GM21528 (cell line): ENCODE results near the gene TAMALIN.

Experiments used
- ATAC-seq: cut with Tn5 transposase; IDR thresholded peaks from one replicate; pipeline ENCODE4 v1.9.1; 2021; ENCODE audit warnings: mild to moderate bottlenecking, moderate library complexity; ENCODE audit not compliant: unreplicated experiment, low FRiP score

Gene TAMALIN

DNA sequence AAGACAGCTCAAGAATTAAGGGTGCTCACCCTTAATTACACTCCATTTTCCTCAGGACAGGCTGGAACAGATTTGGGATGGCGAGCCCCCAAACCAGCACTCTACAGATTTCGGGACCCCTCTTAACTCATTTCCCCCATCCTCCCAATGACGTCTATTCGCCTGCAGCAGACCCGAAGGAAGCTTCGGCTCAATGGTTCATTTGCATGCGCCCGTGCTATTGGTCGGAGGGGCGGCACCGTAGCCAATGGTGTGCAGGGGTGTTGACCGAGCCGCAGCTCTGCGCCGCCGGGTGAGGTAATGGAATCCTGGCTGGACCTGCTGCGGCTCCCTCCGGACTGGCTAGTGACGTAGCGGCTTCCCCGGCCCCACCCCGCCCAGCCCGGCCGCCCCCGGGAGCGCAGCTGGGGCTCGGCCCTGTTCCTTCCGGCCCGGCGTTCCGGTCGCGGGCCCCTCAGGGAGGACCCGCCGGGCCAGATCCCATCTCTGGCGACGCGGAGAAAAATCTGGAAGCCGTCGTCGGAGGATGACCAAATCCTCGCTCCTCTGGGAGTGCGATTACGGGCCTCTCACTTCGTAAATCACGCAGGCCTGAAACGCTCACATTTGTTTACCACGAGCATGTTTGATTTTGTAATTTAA lies 26.2 kb downstream of the TAMALIN start:
- peak; percentile 91 for ATAC-seq

GRCh38 chr12:52033446-52034140 lies 26.8 kb downstream of the TAMALIN start:
- no peak for ATAC-seq

DNA sequence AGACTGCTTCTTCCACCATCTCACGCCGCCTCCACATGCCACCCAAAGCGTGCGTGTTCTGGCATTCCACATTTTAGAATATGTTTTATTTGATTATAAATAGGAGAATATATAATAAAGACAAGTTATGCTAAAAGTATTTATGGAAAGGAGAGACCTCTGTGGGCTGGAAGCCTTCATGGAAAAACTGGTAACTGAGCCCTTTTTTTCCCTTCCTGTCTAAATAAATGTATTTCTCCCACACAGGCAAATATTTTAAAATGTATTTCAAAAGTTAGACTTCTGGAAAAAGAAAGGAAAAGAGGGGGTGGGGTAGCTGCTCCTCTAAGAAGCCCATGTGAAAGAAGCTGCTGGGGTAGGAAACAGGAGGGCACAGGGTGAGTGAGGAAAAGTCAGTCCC lies 28.4 kb downstream of the TAMALIN start:
- no peak for ATAC-seq

GRCh38 chr12:52035926-52036325 lies 29.2 kb downstream of the TAMALIN start:
- no peak for ATAC-seq

DNA sequence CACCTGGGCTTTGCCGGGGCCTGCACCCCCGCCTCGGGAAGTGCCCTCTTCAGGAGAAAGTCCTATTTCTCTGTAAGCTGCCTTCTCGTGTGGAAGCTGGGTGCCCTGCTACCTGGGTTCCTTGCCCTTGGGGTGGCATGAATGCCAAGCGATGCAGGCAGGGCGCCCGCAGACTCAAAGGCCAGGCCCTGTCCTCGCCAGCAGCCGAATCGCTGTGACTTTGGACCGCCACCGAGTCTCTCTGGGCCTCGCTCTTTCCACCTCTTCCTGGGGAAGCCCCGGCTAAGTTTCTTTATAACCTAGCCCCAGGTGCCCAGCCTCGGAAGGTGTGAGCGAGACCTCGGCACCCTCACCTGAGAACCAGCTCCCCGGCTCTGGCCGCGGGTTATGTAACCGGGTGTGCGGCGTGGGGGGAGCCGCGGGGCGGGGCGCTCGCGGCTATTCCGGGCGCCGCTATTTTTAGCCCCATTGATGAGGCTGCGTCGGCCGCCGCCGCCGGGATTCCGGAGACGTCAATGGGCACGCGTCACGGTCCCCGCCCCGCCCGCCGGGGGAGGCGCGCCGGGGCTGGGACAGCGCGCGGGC lies 29.9 kb downstream of the TAMALIN start:
- peak; percentile 49 for ATAC-seq

DNA sequence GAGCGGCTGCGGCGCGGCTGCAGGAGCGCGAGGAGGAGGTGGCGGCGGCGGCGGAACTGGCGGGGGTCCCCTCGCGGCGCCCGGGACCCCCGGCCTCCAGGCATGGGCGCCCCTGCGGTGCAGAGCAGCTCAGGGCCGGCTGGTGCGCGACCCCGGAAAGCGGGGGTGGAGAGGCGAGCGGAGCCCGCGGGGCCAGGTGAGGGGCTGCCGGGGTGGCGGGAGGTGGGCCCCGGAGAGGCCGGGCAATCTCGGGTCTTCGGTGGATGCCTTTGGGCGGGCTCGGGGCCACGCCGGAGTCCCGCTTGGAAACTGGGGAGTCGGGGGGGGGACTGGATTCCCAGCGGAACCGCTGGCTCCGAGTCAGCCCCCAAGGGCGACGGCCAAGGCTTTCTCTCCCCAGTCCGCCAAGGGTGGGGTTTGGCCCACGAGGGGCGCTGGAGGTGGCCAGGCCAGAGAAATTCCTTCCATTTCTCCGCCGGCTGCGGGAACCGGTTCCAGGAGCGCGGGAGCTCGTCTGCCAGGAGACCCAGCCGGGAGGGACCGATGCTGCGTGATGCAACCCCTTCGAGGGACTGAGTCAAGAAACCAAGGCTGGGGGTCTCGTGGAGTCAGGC lies 30.6 kb downstream of the TAMALIN start:
- ATAC-seq = no peak

GRCh38 chr12:52038447-52038846 lies 31.7 kb downstream of the TAMALIN start:
- ATAC-seq = no peak

DNA sequence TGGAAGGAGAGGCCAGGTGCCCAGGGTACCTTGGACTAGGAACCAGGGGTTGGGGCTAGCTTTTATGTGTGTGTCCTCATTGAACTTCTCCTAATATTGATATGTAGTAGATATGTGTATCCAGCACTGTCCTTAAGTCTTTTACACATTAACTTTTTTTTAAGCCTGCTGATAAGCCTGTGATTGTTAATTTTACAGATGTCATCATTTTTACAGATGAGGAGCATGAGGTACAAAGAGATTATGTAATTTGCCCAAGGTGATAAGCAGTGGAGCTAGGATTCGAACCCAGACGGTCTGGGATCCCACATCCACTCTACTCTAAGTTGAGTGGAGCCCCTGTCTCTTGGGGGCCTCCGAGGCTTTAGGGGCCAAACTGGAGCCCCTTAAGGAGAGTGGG lies 34.3 kb downstream of the TAMALIN start:
- ATAC-seq = no peak

GRCh38 chr12:52041695-52042123 lies 35.0 kb downstream of the TAMALIN start:
- no peak for ATAC-seq

GRCh38 chr12:52042706-52043385 lies 36.1 kb downstream of the TAMALIN start:
- ATAC-seq = no peak

DNA sequence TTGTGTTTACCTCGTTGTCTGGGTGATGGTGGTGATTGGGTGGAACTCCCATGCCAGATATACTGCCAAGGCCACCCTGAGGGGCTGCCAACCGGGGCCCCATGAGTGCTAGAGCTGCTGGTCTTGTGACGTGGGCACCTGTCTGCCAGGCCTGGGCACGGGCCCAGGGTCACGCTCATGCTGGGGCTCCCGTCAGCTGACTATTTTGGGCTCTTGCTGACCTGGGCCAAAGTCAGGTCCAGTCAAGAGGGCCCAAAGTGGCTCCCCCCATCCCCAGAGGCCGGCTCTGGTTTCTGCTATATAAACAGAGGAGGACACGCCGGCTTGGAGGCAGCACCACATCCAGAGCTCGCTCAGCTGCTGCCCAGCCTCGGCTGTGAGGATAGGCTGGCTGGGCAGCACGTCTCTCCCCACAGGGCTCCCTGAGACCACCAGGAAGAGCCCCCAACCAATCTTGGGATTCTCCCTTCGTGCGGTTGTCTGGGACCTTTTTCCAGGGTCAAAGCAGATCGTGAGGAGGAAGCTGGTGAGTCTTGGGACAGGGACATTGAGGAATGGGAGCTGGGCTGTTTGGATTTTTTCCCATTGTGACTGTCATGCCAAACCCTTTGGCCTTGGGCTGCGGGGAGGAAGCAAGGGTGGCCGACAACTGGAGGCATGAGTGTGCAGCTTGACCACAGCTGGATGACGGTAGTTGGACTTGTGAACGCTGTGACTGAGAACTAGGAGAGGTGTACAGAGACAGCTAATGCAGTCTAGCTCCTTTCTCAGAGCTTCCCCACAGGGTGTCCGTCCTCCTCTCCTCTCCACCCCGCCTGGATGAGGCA lies 36.9 kb downstream of the TAMALIN start:
- no peak for ATAC-seq

DNA sequence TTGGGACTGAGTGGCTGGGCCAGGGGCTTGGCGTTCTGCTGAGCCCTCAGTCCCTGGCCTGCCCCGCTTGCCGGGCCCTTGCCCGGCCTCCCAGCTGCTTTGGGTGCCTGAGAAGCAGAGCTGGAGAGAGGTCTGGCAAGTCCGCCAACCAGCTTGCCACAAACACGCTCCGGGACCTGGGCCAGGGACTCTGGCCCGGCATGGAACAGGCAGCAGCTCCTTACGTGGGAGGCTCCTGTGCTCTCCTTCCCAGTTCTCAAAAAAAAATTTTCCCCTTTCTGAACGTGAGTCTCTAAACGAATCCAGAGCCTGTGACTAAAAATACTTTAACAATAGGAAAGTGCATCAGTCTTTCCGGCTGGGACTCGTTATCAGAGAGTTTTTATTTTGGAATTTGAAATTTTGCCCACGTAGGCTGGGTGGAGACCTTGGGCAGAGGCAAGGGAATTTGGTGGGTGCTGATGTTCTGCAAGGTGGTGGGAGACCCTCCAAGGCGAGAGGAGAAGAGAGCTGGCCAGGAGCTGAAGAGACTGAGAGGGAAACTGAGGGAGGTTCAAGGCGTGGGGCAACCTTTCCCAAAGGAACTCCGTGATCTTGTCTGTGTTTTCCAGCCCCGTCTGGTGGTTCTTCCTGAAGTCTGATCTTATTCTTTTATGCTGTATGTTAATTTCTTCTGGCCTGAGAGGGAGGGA lies 37.7 kb downstream of the TAMALIN start:
- ATAC-seq = no peak

GRCh38 chr12:52045794-52046199 lies 39.1 kb downstream of the TAMALIN start:
- no peak for ATAC-seq

GRCh38 chr12:52046859-52047258 lies 40.1 kb downstream of the TAMALIN start:
- no peak for ATAC-seq

- no peak for ATAC-seq
Measured at GRCh38 chr12:52049286-52049685, 42.5 kb downstream of the TAMALIN start.

GRCh38 chr12:52049688-52050087 lies 42.9 kb downstream of the TAMALIN start:
- no peak for ATAC-seq

- ATAC-seq = no peak
Measured at GRCh38 chr12:52050116-52050757, 43.5 kb downstream of the TAMALIN start.

- peak; percentile 75 for ATAC-seq
Measured at GRCh38 chr12:52050758-52051541, 44.2 kb downstream of the TAMALIN start, which contains the start of gene NR4A1. Gene NR4A1 (plus strand): TSS chr12:52051442. CDS start chr12:52054329, 2,887 bp downstream.
